IMR-90 (cell line): ENCODE measurements around the gene KCNQ1. TPM values are rescaled to one million over a fixed set of nuclear protein-coding genes. Genes with fewer than 3 reads are reported as not detected.

Experiments
- ATAC-seq: fragments of 200-7000 bp; cut with Tn5 transposase; 2 replicates; pipeline ENCODE4 v1.9.1; 2020; ENCODE audit warnings: low read depth, mild to moderate bottlenecking, moderate library complexity
- BruUV-seq: library from RNA; stranded (reverse); fragments of 400-500 nt; replicated peaks from 2 replicates; lab custom pipeline; 2021; lab: Mats Ljungman, UMichigan
- CTCF ChIA-PET: fragments of 300-600 bp; formaldehyde crosslinking; extraction: SDS; loops from one replicate; lab custom pipeline; 2021; ENCODE audit warnings: antibody characterized with exemption; lab: Yijun Ruan, JAX
- POLR2A ChIA-PET: fragments of 300-600 bp; sonication (Branson Sonifier 250); formaldehyde crosslinking; loops from one replicate; lab custom pipeline; 2022; ENCODE audit warnings: antibody characterized with exemption; ENCODE audit not compliant: unreplicated experiment; lab: Charles Lee
- DNase-seq: peaks from one replicate; pipeline ENCODE4 v3.0.0; 2013
- H2AFZ ChIP-seq: replicated peaks from 2 replicates; pipeline ENCODE3; 2013; ENCODE audit warnings: low read length, mild to moderate bottlenecking; ENCODE audit not compliant: poor library complexity
- H2AK5ac ChIP-seq: 2 replicates; pipeline ENCODE4 v1.6.1; 2013; ENCODE audit warnings: low read depth, low read length, inconsistent platforms
- H2AK9ac ChIP-seq: replicated peaks from 2 replicates; pipeline ENCODE3; 2013; ENCODE audit warnings: mild to moderate bottlenecking, low read depth, low read length, moderate library complexity; ENCODE audit not compliant: poor library complexity
- H2BK120ac ChIP-seq: 2 replicates; pipeline ENCODE4 v1.6.1; 2013; ENCODE audit warnings: low read depth, low read length, inconsistent platforms
- H2BK15ac ChIP-seq: 3 replicates; pipeline ENCODE4 v1.6.1; 2013; ENCODE audit warnings: low read depth, low read length, inconsistent platforms
- H2BK20ac ChIP-seq: 2 replicates; pipeline ENCODE4 v1.6.1; 2013; ENCODE audit warnings: low read depth, mild to moderate bottlenecking, inconsistent platforms, low read length, moderate library complexity
- H2BK5ac ChIP-seq: 2 replicates; pipeline ENCODE4 v1.6.1; 2013; ENCODE audit warnings: mild to moderate bottlenecking, low read depth, low read length, inconsistent platforms; ENCODE audit not compliant: poor library complexity, severe bottlenecking
- H3K14ac ChIP-seq: replicated peaks from 2 replicates; pipeline ENCODE4 v1.6.1; 2013; ENCODE audit warnings: low read depth, low read length, inconsistent platforms
- H3K18ac ChIP-seq: 2 replicates; pipeline ENCODE4 v1.6.1; 2013; ENCODE audit warnings: low read depth, low read length, control low read depth
- H3K23ac ChIP-seq: 2 replicates; pipeline ENCODE4 v1.6.1; 2013; ENCODE audit warnings: low read depth, low read length, inconsistent platforms
- H3K27ac ChIP-seq: 2 replicates; pipeline ENCODE4 v1.5.1; 2013; ENCODE audit warnings: mild to moderate bottlenecking, control low read depth, low read length; ENCODE audit not compliant: insufficient read depth
- H3K27me3 ChIP-seq: 2 replicates; pipeline ENCODE4 v1.6.1; 2013; ENCODE audit warnings: low read length; ENCODE audit not compliant: control insufficient read depth, insufficient read depth
- H3K36me3 ChIP-seq: 2 replicates; pipeline ENCODE4 v1.6.1; 2013; ENCODE audit warnings: low read length, mixed read lengths; ENCODE audit not compliant: control insufficient read depth, insufficient read depth
- H3K4ac ChIP-seq: 2 replicates; pipeline ENCODE4 v1.6.1; 2013; ENCODE audit warnings: low read depth, low read length, inconsistent platforms
- H3K4me1 ChIP-seq: 2 replicates; pipeline ENCODE4 v1.6.1; 2013; ENCODE audit warnings: low read length, mixed read lengths; ENCODE audit not compliant: control insufficient read depth, insufficient read depth
- H3K4me2 ChIP-seq: 2 replicates; pipeline ENCODE4 v1.6.1; 2013; ENCODE audit warnings: low read depth, mild to moderate bottlenecking, control low read depth, low read length, moderate library complexity
- H3K4me3 ChIP-seq: 2 replicates; pipeline ENCODE4 v1.5.1; 2013; ENCODE audit warnings: low read depth, mild to moderate bottlenecking, control low read depth, low read length, moderate library complexity; ENCODE audit not compliant: insufficient read depth
- H3K56ac ChIP-seq: 2 replicates; pipeline ENCODE4 v1.6.1; 2013; ENCODE audit warnings: low read length, inconsistent platforms; ENCODE audit not compliant: insufficient read depth; ENCODE audit errors: extremely low read depth
- H3K79me1 ChIP-seq, 2 experiments: 2 replicates each; pipeline ENCODE4 v1.6.1; 2013; ENCODE audit warnings: low read length in 2 of 2, inconsistent platforms in 1 of 2, low read depth in 1 of 2
- H3K9ac ChIP-seq: 2 replicates; pipeline ENCODE4 v1.6.1; 2013; ENCODE audit warnings: low read depth, low read length, control low read depth
- H3K9me1 ChIP-seq: 2 replicates; pipeline ENCODE4 v1.6.1; 2013; ENCODE audit warnings: low read length, inconsistent platforms; ENCODE audit not compliant: insufficient read depth
- H3K9me3 ChIP-seq: 2 replicates; pipeline ENCODE4 v1.6.1; 2013; ENCODE audit warnings: low read length; ENCODE audit not compliant: control insufficient read depth, insufficient read depth
- H4K20me1 ChIP-seq: 2 replicates; pipeline ENCODE4 v1.6.1; 2013; ENCODE audit warnings: low read length, inconsistent platforms; ENCODE audit not compliant: insufficient read depth
- H4K5ac ChIP-seq: 2 replicates; pipeline ENCODE4 v1.6.1; 2013; ENCODE audit warnings: mild to moderate bottlenecking, low read depth, low read length, control low read depth
- H4K8ac ChIP-seq, 2 experiments: 2 replicates each; pipeline ENCODE4 v1.6.1; 2013; ENCODE audit warnings: low read depth in 2 of 2, low read length in 2 of 2, control low read depth in 1 of 2, inconsistent platforms in 1 of 2
- H4K91ac ChIP-seq: 2 replicates; pipeline ENCODE4 v1.6.1; 2013; ENCODE audit warnings: low read depth, low read length, inconsistent platforms; ENCODE audit not compliant: insufficient read depth
- BHLHE40 ChIP-seq: fragments of 150-350 bp; IDR thresholded peaks from 2 replicates; pipeline ENCODE4 v1.6.1; 2016; ENCODE audit warnings: mild to moderate bottlenecking, low read depth, low read length
- CHD1 ChIP-seq: IDR thresholded peaks from 2 replicates; pipeline ENCODE4 v1.6.1; 2012; ENCODE audit warnings: low read depth, low read length, improper control_type of control experiment
- MAFK ChIP-seq: IDR thresholded peaks from 2 replicates; pipeline ENCODE4 v1.6.1; 2012; ENCODE audit warnings: low read depth, low read length, improper control_type of control experiment
- MAZ ChIP-seq: IDR thresholded peaks from 2 replicates; pipeline ENCODE4 v1.6.1; 2012; ENCODE audit warnings: low read depth, mild to moderate bottlenecking, low read length, improper control_type of control experiment, moderate library complexity, borderline replicate concordance
- MXI1 ChIP-seq: IDR thresholded peaks from 2 replicates; pipeline ENCODE4 v1.6.1; 2012; ENCODE audit warnings: low read depth, mild to moderate bottlenecking, low read length, moderate library complexity, borderline replicate concordance
- NFE2L2 ChIP-seq: fragments of 150-350 bp; IDR thresholded peaks from 2 replicates; pipeline ENCODE4 v1.6.1; 2016; ENCODE audit warnings: low read depth, mild to moderate bottlenecking, low read length
- RAD21 ChIP-seq: IDR thresholded peaks from 2 replicates; pipeline ENCODE4 v1.6.1; 2012; ENCODE audit warnings: low read length, improper control_type of control experiment
- RFX5 ChIP-seq: IDR thresholded peaks from 2 replicates; pipeline ENCODE4 v1.8.0; 2012; ENCODE audit warnings: low read depth, mild to moderate bottlenecking, low read length, moderate library complexity
- WGBS, 2 experiments: methylation state at CpG; one replicate each; pipeline versions ENCODE4 v1.1.5 to v1.1.7; 2013; ENCODE audit warnings: missing lambda C conversion rate in 2 of 2; ENCODE audit not compliant: insufficient read length in 1 of 2; ENCODE audit errors: extremely low coverage in 2 of 2; 5-methylcytosine and 5-hydroxymethylcytosine counted together
- dilution Hi-C: fragments of 300-500 bp; cut with HindIII; formaldehyde crosslinking; loops from one replicate; pipeline ENCODE4 v1.14.3; 2018; ENCODE audit warnings: low sequenced_read_pairs; ENCODE audit not compliant: unreplicated experiment
- in situ Hi-C: fragments of 300-500 bp; cut with MboI; formaldehyde crosslinking; loops from 3 replicates; pipeline ENCODE4 v1.14.3; 2019; ENCODE audit warnings: low sequenced_read_pairs, inconsistent platforms, mixed read lengths
- intact Hi-C: fragments of 100-400 bp; cut with micrococcal nuclease; formaldehyde crosslinking; loops from 2 replicates; pipeline ENCODE4 v1.10.0; 2022
- polyA plus RNA-seq, 3 experiments: library from polyadenylated mRNA; depleted of rRNA; stranded (reverse); fragments of >200 nt; gene quantifications; 2 replicates each; pipeline ENCODE4 v1.2.3, GENCODE V29; 2012; ENCODE audit warnings: low replicate concordance in 1 of 3
- total RNA-seq: library from RNA; depleted of rRNA; stranded (reverse); fragments of >200 nt; gene quantifications from 2 replicates; pipeline ENCODE4 v1.2.3, GENCODE V29; 2012
- TF ChIP-seq, protein P1 (sequence below): conservative IDR thresholded peaks from 2 replicates; pipeline ENCODE4 v1.5.1; 2012; ENCODE audit warnings: mild to moderate bottlenecking, low read depth, low read length, improper control_type of control experiment
- TF ChIP-seq, protein P2 (sequence below): fragments of 150-350 bp; IDR thresholded peaks from 2 replicates; pipeline ENCODE4 v1.6.1; 2016; ENCODE audit warnings: low read depth, mild to moderate bottlenecking, low read length, moderate library complexity, borderline replicate concordance
- TF ChIP-seq, protein P3 (sequence below): fragments of 150-350 bp; IDR thresholded peaks from 2 replicates; pipeline ENCODE4 v1.6.1; 2017; ENCODE audit warnings: mild to moderate bottlenecking, antibody characterized with exemption, low read length, low read depth

Gene KCNQ1
- total and polyA plus RNA-seq, 2 of the 4 experiments (the other 2 are of a cell fraction) = 0.07 TPM; not detected in 1

DNA sequence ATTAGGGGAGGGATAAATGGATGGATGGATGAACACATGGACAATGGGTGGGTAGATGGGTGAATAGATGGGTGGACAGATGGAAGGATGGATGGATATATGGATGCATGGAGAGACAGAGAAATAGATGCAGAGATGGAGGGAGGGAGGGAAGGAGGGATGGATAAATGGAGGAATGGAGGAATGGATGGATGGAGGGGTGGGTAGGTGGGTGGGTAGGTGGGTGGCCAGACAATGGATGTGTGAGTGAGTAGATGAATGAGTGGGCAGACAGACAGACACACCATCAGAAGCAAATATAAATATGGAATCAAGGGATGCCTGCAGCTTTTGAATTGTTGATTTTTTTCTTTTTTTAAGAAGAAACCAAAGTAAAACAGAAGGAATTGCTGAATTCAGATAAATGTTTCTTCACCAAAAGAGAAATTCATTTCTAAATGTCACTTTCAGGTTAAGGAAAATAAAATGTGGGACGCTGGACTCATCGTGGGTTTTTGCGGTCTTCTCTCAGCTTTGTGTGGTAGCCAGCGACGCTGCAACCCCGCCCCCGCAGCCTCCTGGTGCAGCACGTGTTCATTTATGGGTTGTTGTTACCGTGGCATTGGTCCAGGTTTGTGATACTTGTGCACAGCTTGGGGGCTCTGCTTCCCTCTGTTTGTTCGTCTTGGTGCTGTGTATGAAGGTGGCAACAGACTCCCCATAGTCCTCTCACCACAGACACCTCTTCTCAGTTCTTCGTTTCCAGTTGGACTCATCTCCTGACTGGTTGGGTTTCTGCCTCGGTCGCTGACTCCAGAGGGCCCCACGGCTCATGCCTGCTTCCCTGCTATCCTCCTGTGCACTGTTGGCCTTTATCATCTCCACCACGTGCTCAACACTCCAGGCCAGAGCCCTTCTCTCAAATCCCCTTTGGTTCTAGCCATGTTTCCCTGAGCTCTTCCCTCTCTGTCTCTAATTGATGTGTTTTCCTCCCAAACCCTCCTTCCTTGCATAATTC, 364.3 kb downstream of the KCNQ1 start (continued):
- TF ChIP-seq CHD1 (no peak), RFX5 (no peak)

DNA sequence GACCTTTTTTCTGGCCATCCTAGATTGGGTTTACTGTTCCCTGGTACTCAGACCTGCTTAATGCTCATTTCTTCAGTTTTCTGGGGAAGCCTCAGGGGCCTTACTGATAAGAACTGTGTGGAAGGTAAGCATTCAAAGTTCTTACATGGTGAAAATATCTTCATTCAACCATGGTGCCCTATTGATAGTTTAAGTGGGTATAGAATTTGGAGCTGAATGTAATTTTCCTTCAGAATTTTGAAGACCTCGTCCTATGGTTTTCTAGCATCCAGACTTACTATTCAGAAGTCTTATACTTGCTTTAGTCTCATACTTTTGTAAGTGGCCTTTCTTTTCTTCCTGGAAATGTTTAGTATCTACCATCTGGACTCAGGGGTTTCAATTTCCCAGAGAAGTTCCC, 365.0 kb downstream of the KCNQ1 start:
- dilution Hi-C loops (no loop called here), intact Hi-C loops (no loop called here), in situ Hi-C loops (no loop called here)
- peaks cover 3% of the 10 kb centered on the region; the same call in 1 of the 2 replicates for H3K9me1 ChIP-seq
- no peak overlapping the region for H2BK15ac ChIP-seq
- H3K4ac ChIP-seq = no peak overlapping the region
- no CpG with 5 or more reads among the region's 1 CpG for WGBS, 2 experiments
- H3K79me1 ChIP-seq = no peaks in the 10 kb centered on the region
- CTCF ChIA-PET = no interaction called here
- no peaks in the 10 kb centered on the region for H3K36me3 ChIP-seq
- H3K27me3 ChIP-seq = peaks cover 25% of the 10 kb centered on the region
- no peak overlapping the region for H3K9ac ChIP-seq
- H2BK20ac ChIP-seq = no peak overlapping the region
- no peak overlapping the region for H2BK5ac ChIP-seq
- H2AFZ ChIP-seq = no peak overlapping the region
- no peak overlapping the region for H4K8ac ChIP-seq
- H3K4me3 ChIP-seq = no peak overlapping the region
- ATAC-seq (no peak), DNase-seq (no peak)
- POLR2A ChIA-PET = no interaction called here
- H3K27ac ChIP-seq = no peak overlapping the region
- no peak overlapping the region for H2BK120ac ChIP-seq
- peaks cover 15% of the 10 kb centered on the region for H3K4me1 ChIP-seq
- no peak overlapping the region for H3K23ac ChIP-seq
- no TSS peak for BruUV-seq
- H3K4me2 ChIP-seq = no peak overlapping the region
- H3K18ac ChIP-seq = no peak overlapping the region
- H4K5ac ChIP-seq = no peak overlapping the region
- peaks cover 2% of the 10 kb centered on the region; the same call in 1 of the 2 replicates for H3K9me3 ChIP-seq
- H4K91ac ChIP-seq = no peak overlapping the region
- H4K20me1 ChIP-seq = no peaks in the 10 kb centered on the region
- no peak overlapping the region for H2AK9ac ChIP-seq
- H2AK5ac ChIP-seq = no peak overlapping the region
- H3K14ac ChIP-seq = no peak overlapping the region
- no peak overlapping the region for H3K56ac ChIP-seq
- TF ChIP-seq, protein P1, sequence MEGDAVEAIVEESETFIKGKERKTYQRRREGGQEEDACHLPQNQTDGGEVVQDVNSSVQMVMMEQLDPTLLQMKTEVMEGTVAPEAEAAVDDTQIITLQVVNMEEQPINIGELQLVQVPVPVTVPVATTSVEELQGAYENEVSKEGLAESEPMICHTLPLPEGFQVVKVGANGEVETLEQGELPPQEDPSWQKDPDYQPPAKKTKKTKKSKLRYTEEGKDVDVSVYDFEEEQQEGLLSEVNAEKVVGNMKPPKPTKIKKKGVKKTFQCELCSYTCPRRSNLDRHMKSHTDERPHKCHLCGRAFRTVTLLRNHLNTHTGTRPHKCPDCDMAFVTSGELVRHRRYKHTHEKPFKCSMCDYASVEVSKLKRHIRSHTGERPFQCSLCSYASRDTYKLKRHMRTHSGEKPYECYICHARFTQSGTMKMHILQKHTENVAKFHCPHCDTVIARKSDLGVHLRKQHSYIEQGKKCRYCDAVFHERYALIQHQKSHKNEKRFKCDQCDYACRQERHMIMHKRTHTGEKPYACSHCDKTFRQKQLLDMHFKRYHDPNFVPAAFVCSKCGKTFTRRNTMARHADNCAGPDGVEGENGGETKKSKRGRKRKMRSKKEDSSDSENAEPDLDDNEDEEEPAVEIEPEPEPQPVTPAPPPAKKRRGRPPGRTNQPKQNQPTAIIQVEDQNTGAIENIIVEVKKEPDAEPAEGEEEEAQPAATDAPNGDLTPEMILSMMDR = no peak
- TF ChIP-seq MXI1 (no peak), NFE2L2 (no peak), MAZ (no peak), BHLHE40 (no peak), RFX5 (no peak), CHD1 (no peak), MAFK (no peak), RAD21 (no peak)
- TF ChIP-seq, protein P2, sequence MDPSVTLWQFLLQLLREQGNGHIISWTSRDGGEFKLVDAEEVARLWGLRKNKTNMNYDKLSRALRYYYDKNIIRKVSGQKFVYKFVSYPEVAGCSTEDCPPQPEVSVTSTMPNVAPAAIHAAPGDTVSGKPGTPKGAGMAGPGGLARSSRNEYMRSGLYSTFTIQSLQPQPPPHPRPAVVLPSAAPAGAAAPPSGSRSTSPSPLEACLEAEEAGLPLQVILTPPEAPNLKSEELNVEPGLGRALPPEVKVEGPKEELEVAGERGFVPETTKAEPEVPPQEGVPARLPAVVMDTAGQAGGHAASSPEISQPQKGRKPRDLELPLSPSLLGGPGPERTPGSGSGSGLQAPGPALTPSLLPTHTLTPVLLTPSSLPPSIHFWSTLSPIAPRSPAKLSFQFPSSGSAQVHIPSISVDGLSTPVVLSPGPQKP = no peak
- TF ChIP-seq, protein P3, sequence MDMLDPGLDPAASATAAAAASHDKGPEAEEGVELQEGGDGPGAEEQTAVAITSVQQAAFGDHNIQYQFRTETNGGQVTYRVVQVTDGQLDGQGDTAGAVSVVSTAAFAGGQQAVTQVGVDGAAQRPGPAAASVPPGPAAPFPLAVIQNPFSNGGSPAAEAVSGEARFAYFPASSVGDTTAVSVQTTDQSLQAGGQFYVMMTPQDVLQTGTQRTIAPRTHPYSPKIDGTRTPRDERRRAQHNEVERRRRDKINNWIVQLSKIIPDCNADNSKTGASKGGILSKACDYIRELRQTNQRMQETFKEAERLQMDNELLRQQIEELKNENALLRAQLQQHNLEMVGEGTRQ = no peak
